MM.1S (cell line): ENCODE results near the gene ESR2.

ENCODE experiments used
- EZH2 ChIP-seq: fragments of 300-600 bp; sonication (generic); optimal IDR thresholded peaks from 2 replicates; pipeline ENCODE3; 2017; ENCODE audit warnings: low read depth, mild to moderate bottlenecking, antibody characterized with exemption, low read length, mixed read lengths
- EZH2phosphoT487 ChIP-seq: fragments of 300-600 bp; sonication (generic); IDR thresholded peaks from 2 replicates; pipeline ENCODE4 v1.6.1; 2018; ENCODE audit warnings: antibody characterized with exemption, low read length
- TF ChIP-seq, protein P1 (sequence below): fragments of 300-600 bp; sonication (generic); IDR thresholded peaks from 2 replicates; pipeline ENCODE4 v1.5.1; 2016; ENCODE audit warnings: antibody characterized with exemption, low read length, mixed read lengths

DNA sequence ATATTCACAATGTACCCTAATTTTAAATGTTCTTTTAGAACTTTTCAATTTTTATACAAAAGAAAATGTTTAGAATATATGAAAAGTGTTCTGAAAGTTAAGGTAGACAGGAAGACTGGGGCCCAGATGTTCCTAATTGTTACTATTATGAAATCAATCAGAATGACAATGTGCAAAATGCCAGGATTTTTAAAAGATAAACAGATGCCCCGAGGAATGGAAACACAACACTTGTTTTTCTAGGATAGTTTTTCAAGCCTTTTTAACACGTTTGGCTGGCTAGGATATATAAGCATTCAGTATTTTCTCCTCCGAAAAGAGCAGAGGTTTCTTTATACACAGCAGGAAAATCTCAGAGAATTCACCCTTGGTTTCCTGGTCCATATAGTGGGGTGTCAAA lies 106.8 kb downstream of the ESR2 start:
- TF ChIP-seq, protein P1, sequence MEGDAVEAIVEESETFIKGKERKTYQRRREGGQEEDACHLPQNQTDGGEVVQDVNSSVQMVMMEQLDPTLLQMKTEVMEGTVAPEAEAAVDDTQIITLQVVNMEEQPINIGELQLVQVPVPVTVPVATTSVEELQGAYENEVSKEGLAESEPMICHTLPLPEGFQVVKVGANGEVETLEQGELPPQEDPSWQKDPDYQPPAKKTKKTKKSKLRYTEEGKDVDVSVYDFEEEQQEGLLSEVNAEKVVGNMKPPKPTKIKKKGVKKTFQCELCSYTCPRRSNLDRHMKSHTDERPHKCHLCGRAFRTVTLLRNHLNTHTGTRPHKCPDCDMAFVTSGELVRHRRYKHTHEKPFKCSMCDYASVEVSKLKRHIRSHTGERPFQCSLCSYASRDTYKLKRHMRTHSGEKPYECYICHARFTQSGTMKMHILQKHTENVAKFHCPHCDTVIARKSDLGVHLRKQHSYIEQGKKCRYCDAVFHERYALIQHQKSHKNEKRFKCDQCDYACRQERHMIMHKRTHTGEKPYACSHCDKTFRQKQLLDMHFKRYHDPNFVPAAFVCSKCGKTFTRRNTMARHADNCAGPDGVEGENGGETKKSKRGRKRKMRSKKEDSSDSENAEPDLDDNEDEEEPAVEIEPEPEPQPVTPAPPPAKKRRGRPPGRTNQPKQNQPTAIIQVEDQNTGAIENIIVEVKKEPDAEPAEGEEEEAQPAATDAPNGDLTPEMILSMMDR = no peak
- TF ChIP-seq EZH2 (no peak), EZH2phosphoT487 (no peak)
